GM12874 (cell line): ENCODE data around the gene INPP5F.

Experiments used
- CTCF ChIP-seq: IDR thresholded peaks from 2 replicates; pipeline ENCODE4 v1.5.1; 2011; ENCODE audit warnings: low read depth, mild to moderate bottlenecking, control low read depth, low read length, moderate library complexity; ENCODE audit not compliant: insufficient read depth

INPP5F gene

GRCh38 chr10:119686465-119687191 is 39.2 kb upstream of the INPP5F start:
- peak; percentile 89 for TF ChIP-seq CTCF

GRCh38 chr10:119687192-119688032 is 38.4 kb upstream of the INPP5F start:
- no peak for TF ChIP-seq CTCF

GRCh38 chr10:119688033-119688508 is 37.8 kb upstream of the INPP5F start:
- 0 out of 2 replicates have a peak, but pooled peaks have one; percentile 22 for TF ChIP-seq CTCF

- no peak for TF ChIP-seq CTCF
Observed at GRCh38 chr10:119689016-119689580, 36.8 kb upstream of the INPP5F start.

GRCh38 chr10:119691726-119692125 is 34.1 kb upstream of the INPP5F start:
- no peak for TF ChIP-seq CTCF

- no peak for TF ChIP-seq CTCF
Observed at GRCh38 chr10:119693262-119693957, 32.4 kb upstream of the INPP5F start.
